Activated T-helper 1 cell treated with anti-CD3 and anti-CD28 coated beads, Interleukin-2, amount 50 U/mL, for 16 hours (primary cell): ENCODE data around the gene OR8J1.
"Not testable (repeated sequence)": the region's sequence is repeated elsewhere in the genome, so short reads cannot be mapped to it uniquely, and the experiment has no call there.

Experiments
- DNase-seq, 2 donors: peaks; one replicate each; pipeline ENCODE4 v3.0.0-alpha.2; 2020; ENCODE audit warnings: low read depth in 1 of 2, low spot score in 1 of 2

OR8J1 gene, protein sequence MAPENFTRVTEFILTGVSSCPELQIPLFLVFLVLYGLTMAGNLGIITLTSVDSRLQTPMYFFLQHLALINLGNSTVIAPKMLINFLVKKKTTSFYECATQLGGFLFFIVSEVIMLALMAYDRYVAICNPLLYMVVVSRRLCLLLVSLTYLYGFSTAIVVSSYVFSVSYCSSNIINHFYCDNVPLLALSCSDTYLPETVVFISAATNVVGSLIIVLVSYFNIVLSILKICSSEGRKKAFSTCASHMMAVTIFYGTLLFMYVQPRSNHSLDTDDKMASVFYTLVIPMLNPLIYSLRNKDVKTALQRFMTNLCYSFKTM

DNA sequence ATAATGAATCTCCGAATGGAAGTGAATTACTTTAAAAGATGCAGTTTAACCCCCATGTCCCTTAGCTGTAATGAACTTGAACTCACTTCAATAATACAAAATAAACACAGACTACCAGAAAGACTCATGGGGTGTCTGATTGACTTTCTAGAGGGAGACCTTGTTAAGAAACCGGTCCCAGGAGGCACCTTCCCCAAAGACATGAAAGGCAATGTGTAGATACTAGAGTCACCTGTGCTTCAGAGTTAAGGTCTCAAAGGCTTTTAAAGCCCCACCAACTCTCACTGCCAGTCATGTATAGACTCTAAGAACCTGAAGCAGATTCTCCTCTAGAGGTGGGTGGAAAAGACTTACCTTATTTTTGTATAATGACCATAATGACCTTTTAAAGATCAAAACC lies at the start of gene OR8J1:
TSS of gene OR8J1 (plus strand) at position 301 of the 400 bp plus-strand sequence. CDS start 5,956 bp downstream, outside the sequence.
- DNase-seq = no peak

DNA sequence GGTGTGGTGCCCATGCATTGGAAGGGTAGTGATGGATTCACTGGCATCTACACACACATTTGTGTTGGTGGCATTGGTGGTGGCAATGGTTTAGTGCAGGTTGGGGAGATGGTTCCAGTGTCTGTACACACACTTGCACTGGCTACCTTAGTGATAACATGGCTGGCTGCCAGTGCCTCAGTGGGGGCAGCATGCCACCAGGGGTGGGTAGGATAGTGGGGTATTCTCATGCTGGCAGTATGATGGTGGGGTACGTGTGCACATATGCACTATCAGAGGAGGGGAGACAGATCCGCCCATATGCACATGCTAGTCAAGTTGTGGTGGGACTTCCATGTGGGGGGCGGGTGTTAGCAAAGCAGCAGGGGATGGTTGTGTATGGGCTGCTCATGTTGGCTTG lies 46.3 kb upstream of the OR8J1 start:
- no peak for DNase-seq

DNA sequence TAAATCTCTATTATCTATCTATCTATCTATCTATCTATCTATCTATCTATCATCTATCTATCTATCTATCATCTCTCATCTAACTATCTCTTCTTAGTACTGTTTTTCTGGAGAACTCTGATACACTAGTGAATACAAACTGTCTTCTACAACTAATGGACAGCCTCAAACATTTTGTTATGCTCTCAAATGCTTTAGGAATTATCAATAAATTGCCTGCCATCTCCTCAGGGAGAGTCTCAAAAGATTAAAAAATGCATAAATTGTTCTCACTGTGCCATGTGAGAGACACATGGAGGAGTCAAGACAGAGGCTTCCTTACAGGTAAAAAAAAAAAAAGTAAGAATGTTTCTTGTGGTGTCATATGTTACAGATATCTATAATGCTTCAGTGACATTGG lies 39.2 kb upstream of the OR8J1 start, which contains the start of gene OR8K3:
TSS of gene OR8K3 (plus strand) at position 301 of the 400 bp plus-strand sequence. CDS start 3,163 bp downstream, outside the sequence.
- DNase-seq = no peak

DNA sequence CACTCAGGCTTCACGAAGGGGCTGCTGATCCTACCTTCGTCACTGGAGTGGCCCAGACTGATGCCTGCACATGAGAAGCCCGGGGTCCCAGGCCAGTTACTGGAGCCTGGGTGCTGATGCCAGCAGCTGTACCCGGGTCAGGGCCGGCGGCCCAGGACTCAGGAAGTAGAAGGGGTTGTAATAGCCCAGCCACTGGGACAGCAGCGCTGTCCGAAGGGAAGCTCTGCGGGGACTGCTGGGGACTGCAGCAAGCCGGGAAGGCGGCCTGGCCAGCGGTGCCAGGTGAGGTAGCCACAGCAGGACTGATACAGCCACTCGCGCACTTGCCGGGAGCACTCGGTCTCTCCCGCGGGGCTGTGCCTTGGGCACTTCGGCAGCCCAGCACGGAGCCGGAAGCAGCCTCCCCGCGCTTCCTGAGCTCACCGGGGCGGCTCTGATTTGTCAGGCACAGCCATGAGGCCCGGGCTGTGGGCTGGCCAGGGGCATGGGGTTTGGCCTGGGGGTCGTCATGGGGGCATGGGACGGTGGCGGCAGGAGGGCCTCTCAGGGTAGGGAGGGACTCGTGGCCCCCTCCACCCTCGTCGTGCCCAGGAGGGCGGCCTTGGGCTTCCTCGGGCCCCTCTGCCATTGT lies 22.1 kb upstream of the OR8J1 start:
- no peak for DNase-seq

DNA sequence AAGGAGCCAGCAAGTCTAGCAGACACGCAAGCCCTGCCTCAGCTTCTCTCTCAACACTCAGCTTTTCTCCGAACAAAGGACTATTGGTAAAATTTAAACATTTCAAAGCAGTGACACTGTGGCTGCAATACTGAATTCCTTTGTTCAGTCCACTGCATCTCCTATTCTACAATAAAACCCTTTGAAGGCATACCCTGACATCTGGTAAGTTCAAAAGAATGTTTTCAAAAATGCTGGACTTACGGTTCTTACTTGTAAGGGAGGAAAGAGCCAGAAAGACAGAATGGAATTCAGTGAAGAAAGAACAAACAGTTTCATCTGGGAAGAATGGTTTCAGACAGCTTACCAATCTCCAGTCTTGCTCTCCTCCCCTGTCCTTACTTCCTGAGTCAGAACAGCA lies 20.9 kb upstream of the OR8J1 start:
- no peak for DNase-seq

DNA sequence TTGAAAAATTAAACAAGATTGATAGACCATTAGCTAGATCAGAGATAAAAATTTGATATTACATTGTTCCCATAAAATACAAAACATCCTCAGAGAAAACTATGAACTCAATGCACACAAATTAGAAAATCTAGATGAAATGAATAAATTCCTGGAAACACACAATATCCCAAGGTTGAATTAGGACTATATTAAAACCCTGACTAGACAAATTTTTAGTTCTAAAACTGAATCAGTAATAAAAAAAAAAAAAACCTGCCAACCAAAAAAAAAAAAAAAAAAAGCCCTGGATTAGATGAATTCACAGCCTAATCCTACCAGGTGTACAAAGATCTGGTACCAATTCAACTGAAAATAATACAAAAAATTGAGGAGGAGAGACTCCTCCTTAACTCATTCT lies 13.8 kb upstream of the OR8J1 start:
- DNase-seq = no peak

DNA sequence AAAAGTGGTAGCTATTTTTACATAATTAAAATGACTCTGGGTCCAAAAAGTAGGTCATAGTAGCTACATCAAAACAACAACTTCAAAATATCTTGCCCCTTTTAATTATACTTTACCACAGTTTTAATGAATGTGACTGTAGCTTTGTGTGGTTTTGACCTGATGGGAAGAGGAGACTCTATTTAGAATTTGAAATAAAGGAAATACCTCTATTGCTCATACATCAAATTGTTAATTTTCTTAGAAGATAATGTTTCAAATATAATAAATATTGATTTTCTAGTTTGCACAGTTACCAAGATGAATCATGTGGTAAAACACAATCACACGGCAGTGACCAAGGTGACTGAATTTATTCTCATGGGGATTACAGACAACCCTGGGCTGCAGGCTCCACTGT lies 8.4 kb upstream of the OR8J1 start, which contains the start of gene OR8K1:
TSS of gene OR8K1 (plus strand) at position 301 of the 400 bp plus-strand sequence. CDS start at position 301, 0 bp downstream.
- DNase-seq = no peak

DNA sequence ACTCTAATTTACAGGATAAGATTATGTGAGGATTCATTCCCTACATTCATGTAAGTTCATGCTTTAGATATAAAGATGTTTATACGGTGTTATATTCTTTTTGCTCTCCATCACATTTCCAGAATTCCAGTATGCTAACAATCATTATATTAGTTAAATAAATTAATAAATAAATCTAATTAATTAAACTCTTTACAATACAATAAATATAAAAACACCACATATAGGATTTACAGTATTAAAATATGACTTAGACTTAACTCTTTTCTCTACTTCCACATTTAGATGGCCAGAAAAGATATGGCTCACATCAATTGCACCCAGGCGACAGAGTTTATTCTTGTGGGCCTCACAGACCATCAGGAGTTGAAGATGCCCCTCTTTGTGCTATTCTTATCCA lies 21.2 kb downstream of the OR8J1 start, which contains the start of gene OR8U1:
TSS of gene OR8U1 (plus strand) at position 301 of the 400 bp plus-strand sequence. CDS start at position 301, 0 bp downstream.
- DNase-seq = no peak

DNA sequence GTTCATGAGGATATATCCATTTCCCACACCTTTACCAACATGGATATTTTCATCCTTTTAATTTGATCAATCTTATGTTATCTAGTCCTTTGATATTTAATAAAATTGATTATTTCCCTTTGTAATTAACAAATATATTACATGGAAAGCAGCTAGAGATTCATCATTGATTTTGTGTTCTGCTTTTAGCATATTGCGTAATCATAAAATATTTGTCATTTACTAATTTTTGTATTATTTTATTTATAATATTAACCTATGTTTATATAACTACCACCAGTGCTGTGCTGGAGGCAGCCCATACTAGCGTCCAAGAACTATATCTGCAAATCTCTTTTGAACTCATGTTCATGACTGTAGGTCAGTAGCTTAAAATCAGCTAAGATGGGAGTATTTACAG lies 26.0 kb downstream of the OR8J1 start:
- DNase-seq = no peak

DNA sequence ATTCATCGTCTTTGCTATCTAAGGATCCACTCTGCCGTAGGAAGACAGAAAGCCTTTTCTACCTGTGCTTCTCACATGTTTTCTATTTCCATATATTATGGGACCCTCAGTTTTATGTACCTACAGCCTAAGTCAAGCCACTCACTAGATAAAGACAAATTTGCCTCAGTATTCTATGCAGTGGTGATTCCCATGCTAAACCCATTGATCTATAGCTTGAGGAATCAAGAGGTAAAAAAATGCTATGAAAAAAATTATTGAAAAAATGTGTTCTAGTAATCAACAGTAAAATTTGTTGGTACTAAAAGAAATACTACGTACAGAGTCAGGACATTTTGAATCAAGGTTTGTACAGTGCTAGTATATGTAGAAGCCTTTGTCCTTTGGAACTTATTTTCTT lies 40.3 kb downstream of the OR8J1 start:
- no peak for DNase-seq

DNA sequence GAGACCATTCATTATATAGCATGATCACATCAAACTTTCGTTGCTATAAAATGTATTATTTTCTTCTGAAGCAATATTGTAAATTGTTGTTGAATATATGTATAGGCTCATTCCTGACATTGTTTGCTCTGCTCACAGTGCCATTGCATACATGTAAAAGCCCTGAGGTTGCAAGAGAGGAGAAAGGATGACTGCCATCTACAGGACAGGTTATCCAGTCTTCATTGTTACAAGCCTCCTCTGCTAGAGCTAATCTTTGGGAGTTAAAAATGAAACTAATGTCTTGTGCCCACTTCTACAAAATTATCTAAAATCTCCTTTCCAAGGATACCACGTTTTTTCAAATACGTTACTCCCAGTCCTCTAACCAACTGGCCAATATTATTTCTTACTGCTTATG lies 42.0 kb downstream of the OR8J1 start:
- DNase-seq = no peak

DNA sequence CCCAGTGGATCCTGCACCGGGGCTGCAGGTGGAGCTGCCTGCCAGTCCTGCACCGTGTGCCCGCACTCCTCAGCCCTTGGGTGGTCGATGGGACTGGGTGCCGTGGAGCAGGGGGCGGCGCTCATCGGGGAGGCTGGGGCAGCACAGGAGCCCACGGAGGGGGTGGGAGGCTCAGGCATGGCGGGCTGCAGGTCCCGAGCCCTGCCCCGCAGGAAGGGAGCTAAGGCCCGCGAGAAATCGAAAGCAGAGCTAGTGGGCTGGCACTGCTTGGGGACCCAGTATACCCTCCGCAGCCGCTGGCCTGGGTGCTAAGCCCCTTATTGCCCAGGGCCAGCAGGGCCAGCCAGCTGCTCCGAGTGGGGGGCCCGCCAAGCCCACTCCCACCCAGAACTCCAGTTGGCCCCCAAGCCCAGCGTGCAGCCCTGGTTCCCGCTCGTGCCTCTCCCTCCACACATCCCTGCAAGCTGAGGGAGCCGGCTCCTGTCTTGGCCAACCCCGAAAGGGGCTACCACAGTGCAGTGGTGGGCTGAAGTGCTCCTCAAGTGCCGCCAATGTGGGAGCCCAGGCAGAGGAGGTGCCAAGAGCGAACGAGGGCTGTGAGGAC lies 47.9 kb downstream of the OR8J1 start:
- not testable (repeated sequence) for DNase-seq

DNA sequence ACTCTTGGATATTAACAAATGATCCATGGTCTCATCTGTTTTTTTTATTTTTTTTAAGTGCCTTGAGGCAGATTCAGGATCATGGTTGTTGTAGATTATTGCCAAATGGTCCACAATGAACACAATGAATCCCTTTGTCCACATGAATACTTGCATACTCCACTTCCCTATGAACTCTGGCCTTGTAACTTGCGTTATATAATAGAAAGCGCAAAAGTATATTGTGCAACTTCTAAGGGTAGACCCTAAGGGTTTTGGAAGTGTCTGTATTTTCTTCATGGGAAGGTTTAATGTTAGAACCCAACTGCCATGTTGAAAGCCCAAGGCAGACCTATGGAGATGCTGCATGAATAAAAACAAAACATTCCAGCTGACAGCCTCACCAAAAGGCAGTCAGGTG lies 50.3 kb downstream of the OR8J1 start:
- DNase-seq = no peak

DNA sequence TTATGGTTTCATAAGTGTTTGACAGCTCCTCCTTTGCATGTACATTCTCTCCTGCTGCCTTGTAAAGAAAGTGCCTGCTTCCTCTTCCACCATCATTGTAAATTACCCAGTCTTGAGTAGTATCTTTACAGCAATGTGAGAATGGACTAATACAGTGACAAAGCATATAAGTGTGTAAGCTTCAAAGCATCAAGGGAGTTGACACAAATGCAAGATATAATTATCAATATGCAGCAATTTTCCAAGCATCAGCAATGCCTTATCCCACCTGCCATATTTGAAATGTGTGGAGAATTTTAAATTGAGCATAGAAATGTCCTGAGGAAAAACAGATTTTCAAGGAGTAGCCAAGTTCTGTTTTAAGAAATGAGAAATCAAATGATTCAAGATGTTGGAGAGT lies 56.7 kb downstream of the OR8J1 start:
- DNase-seq = no peak
